IPS-18c (cell line): Measurements from ENCODE around the gene NOXA1.

Experiments used
- H3K4me3 ChIP-seq: 2 replicates; pipeline ENCODE4 v1.7.0; 2013; ENCODE audit warnings: low read depth, mild to moderate bottlenecking, low read length, moderate library complexity; ENCODE audit not compliant: insufficient read depth
- H3K9me3 ChIP-seq: one replicate; pipeline ENCODE4 v1.6.1; 2013; ENCODE audit warnings: mild to moderate bottlenecking, low read length, moderate library complexity; ENCODE audit not compliant: control insufficient read depth, insufficient read depth

Gene NOXA1

GRCh38 chr9:137456061-137456863 is 33.1 kb downstream of the NOXA1 start:
- H3K4me3 ChIP-seq, result no peak overlapping the region
- H3K9me3 ChIP-seq, result no peaks in the 10 kb centered on the region

GRCh38 chr9:137456864-137457405 is 33.7 kb downstream of the NOXA1 start:
- Histone ChIP-seq H3K4me3 (no peak overlapping the region), H3K9me3 (no peaks in the 10 kb centered on the region)

GRCh38 chr9:137457406-137458193 is 34.4 kb downstream of the NOXA1 start:
- H3K4me3 ChIP-seq, result peak overlapping the region; percentile 81; the same call in 1 of the 2 replicates
- H3K9me3 ChIP-seq, result no peaks in the 10 kb centered on the region

- H3K4me3 ChIP-seq, result peak overlapping the region; percentile 81
- no peaks in the 10 kb centered on the region for H3K9me3 ChIP-seq
Measured at GRCh38 chr9:137458194-137459151, 35.3 kb downstream of the NOXA1 start.

GRCh38 chr9:137459152-137459600 is 36.0 kb downstream of the NOXA1 start, which contains the start of gene NSMF:
TSS of gene NSMF (minus strand) at chr9:137459334. CDS start at chr9:137459102, 232 bp downstream.
- Histone ChIP-seq H3K4me3 (peak within 1 kb of the TSS; percentile 81), H3K9me3 (no peaks in the 10 kb centered on the region)

GRCh38 chr9:137459601-137460362 is 36.6 kb downstream of the NOXA1 start:
- H3K9me3 ChIP-seq, result no peaks in the 10 kb centered on the region

GRCh38 chr9:137460363-137461315 is 37.4 kb downstream of the NOXA1 start:
- Histone ChIP-seq H3K4me3 (no peak overlapping the region), H3K9me3 (no peaks in the 10 kb centered on the region)

More at GRCh38 chr9:137459601-137460362, 36.6 kb downstream of the NOXA1 start:
- H3K4me3 ChIP-seq, result no peak overlapping the region

GRCh38 chr9:137461316-137461662 is 38.1 kb downstream of the NOXA1 start:
- H3K4me3 ChIP-seq, result no peak overlapping the region
- no peaks in the 10 kb centered on the region for H3K9me3 ChIP-seq

- H3K4me3 ChIP-seq, result peak overlapping the region; percentile 28
- no peaks in the 10 kb centered on the region for H3K9me3 ChIP-seq
Measured at GRCh38 chr9:137461663-137462395, 38.6 kb downstream of the NOXA1 start.

GRCh38 chr9:137462396-137462985 is 39.3 kb downstream of the NOXA1 start:
- Histone ChIP-seq H3K4me3 (no peak overlapping the region), H3K9me3 (no peaks in the 10 kb centered on the region)

GRCh38 chr9:137462986-137463930 is 40.1 kb downstream of the NOXA1 start:
- H3K4me3 ChIP-seq, result no peak overlapping the region

GRCh38 chr9:137463931-137464290 is 40.7 kb downstream of the NOXA1 start:
- H3K4me3 ChIP-seq, result no peak overlapping the region
- H3K9me3 ChIP-seq, result no peaks in the 10 kb centered on the region

More at GRCh38 chr9:137462986-137463930, 40.1 kb downstream of the NOXA1 start:
- no peaks in the 10 kb centered on the region for H3K9me3 ChIP-seq

GRCh38 chr9:137464291-137464999 is 41.3 kb downstream of the NOXA1 start:
- Histone ChIP-seq H3K4me3 (no peak overlapping the region), H3K9me3 (no peaks in the 10 kb centered on the region)
